Measurements from ENCODE around the gene RSU1. TPM values are rescaled to one million over a fixed set of nuclear protein-coding genes. Genes with fewer than 3 reads are reported as not detected.
"Not testable (repeated sequence)": the region's sequence is repeated elsewhere in the genome, so short reads cannot be mapped to it uniquely, and the experiment has no call there.

Gene RSU1
- total RNA-seq, 2 donors from 2014 or later: 49.1 to 53.1 TPM

DNA sequence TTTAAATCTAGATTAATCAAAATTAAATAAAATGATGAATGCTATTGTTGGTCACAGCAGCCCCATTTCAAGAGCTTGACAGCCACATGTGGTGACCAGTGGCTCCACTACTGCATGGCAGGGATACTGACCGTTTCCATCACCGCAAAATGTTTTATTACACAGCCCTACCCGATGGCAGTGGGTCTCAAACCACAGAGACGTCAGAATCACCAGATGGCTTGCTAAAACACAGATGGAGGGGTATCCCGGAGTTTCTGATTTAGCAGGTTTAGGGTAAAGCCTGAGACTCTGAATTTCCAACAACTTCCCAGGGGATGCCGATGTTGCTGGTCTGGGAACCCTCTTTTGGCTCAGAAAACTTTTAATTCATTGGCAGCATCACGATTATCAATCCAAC is 47.9 kb downstream of the RSU1 start:
- Mint-ChIP-seq H3K4me3 (no peak overlapping the region), H3K36me3 (ENCODE audit: insufficient read depth in 2 of 2) (no peaks in the 10 kb centered on the region), H3K27ac (no peak overlapping the region), H3K4me1 (ENCODE audit: low read depth) (peaks cover 32% of the 10 kb centered on the region), H3K27me3 (ENCODE audit: low read depth) (no peaks in the 10 kb centered on the region), H3K9me3 (no peaks in the 10 kb centered on the region)
- ATAC-seq (replicated peaks in 1 of 2): no peak
- DNase-seq: no peak

DNA sequence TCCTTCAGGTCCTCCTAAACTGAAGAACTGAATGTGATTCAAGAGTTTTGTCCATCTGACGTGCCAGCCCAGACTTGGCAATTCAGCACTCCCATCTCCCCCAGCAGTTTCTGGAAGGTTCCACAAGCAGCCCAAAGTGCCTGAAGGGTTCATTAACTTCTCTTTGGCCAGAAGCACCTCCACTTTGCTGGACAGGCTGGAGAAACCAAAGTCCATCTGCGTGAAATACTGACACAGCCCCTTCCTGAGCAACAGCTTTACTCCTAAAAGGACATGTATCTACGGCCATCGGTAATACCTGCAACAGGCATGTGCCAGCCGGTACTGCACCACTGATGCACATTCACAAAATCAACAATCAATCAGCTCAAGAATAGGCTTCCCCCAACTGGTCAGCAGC is 48.5 kb downstream of the RSU1 start:
- Mint-ChIP-seq H3K4me1 (ENCODE audit: low read depth) (peaks cover 32% of the 10 kb centered on the region), H3K9me3 (no peaks in the 10 kb centered on the region), H3K36me3 (ENCODE audit: insufficient read depth in 2 of 2) (no peaks in the 10 kb centered on the region), H3K27ac (no peak overlapping the region), H3K27me3 (ENCODE audit: low read depth) (no peaks in the 10 kb centered on the region), H3K4me3 (no peak overlapping the region)
- no peak for ATAC-seq (replicated peaks in 1 of 2)
- DNase-seq: no peak

- ATAC-seq (replicated peaks in 1 of 2) (no peak), DNase-seq (no peak)
- Mint-ChIP-seq H3K9me3 (no peaks in the 10 kb centered on the region), H3K4me3 (no peak overlapping the region), H3K36me3 (ENCODE audit: insufficient read depth in 2 of 2) (peaks cover 0 to 2% of the 10 kb centered on the region in 2 donors), H3K27ac (no peak overlapping the region), H3K27me3 (ENCODE audit: low read depth) (no peaks in the 10 kb centered on the region), H3K4me1 (ENCODE audit: low read depth) (peaks cover 23% of the 10 kb centered on the region)
Observed at GRCh38 chr10:16765509-16766375, 51.5 kb downstream of the RSU1 start.

GRCh38 chr10:16761300-16761699 is 55.9 kb downstream of the RSU1 start:
- Mint-ChIP-seq H3K36me3 (ENCODE audit: insufficient read depth in 2 of 2) (peaks cover 0 to 4% of the 10 kb centered on the region in 2 donors), H3K27ac (no peak overlapping the region), H3K4me3 (no peak overlapping the region), H3K4me1 (ENCODE audit: low read depth) (peaks cover 10% of the 10 kb centered on the region), H3K9me3 (no peaks in the 10 kb centered on the region), H3K27me3 (ENCODE audit: low read depth) (no peaks in the 10 kb centered on the region)
- ATAC-seq (replicated peaks in 1 of 2): no peak
- no peak for DNase-seq

GRCh38 chr10:16756561-16757221 is 60.5 kb downstream of the RSU1 start:
- Mint-ChIP-seq H3K4me3 (no peak overlapping the region), H3K36me3 (ENCODE audit: insufficient read depth in 2 of 2) (peaks cover 0 to 2% of the 10 kb centered on the region in 2 donors), H3K9me3 (no peaks in the 10 kb centered on the region), H3K27ac (no peak overlapping the region), H3K27me3 (ENCODE audit: low read depth) (no peaks in the 10 kb centered on the region), H3K4me1 (ENCODE audit: low read depth) (no peaks in the 10 kb centered on the region)
- ATAC-seq (replicated peaks in 1 of 2) (no peak), DNase-seq (no peak)

- Mint-ChIP-seq H3K27me3 (ENCODE audit: low read depth) (no peaks in the 10 kb centered on the region), H3K36me3 (ENCODE audit: insufficient read depth in 2 of 2) (peaks cover 0 to 2% of the 10 kb centered on the region in 2 donors), H3K4me1 (ENCODE audit: low read depth) (no peaks in the 10 kb centered on the region), H3K4me3 (no peak overlapping the region), H3K9me3 (no peaks in the 10 kb centered on the region), H3K27ac (no peak overlapping the region)
- DNase-seq (no peak), ATAC-seq (replicated peaks in 1 of 2) (no peak)
Observed at GRCh38 chr10:16754765-16755164, 62.5 kb downstream of the RSU1 start.

GRCh38 chr10:16752849-16753248 is 64.4 kb downstream of the RSU1 start:
- ATAC-seq (replicated peaks in 1 of 2); H3K9me3 Mint-ChIP-seq; DNase-seq; H3K4me3 Mint-ChIP-seq; H3K27me3 Mint-ChIP-seq (ENCODE audit: low read depth); H3K27ac Mint-ChIP-seq; H3K36me3 Mint-ChIP-seq (ENCODE audit: insufficient read depth in 2 of 2); H3K4me1 Mint-ChIP-seq (ENCODE audit: low read depth): not testable (repeated sequence)

DNA sequence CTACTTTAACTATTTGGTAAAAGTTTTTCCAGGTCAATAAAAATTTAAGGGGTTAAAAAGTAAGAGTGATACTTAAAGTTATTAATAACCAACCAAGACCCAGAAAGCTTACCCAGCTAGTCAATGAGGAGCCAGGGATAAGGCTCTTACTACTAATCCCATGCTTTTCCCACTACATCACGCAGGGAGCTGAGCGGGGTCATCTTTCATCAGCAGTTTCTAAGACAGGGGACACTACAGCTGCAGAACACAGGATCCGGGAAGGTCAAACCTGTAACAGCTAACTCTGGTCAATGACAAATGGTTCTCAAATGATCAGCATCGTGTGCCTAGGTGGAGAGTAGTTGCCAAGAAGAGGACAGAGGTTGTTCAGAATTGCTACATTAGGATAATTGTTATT is 65.1 kb downstream of the RSU1 start:
- Mint-ChIP-seq H3K4me3 (no peak overlapping the region), H3K9me3 (no peaks in the 10 kb centered on the region), H3K27ac (no peak overlapping the region), H3K4me1 (ENCODE audit: low read depth) (no peaks in the 10 kb centered on the region), H3K36me3 (ENCODE audit: insufficient read depth in 2 of 2) (peaks cover 0 to 2% of the 10 kb centered on the region in 2 donors), H3K27me3 (ENCODE audit: low read depth) (no peaks in the 10 kb centered on the region)
- DNase-seq (no peak), ATAC-seq (replicated peaks in 1 of 2) (no peak)

- no peak overlapping the region for H3K27ac Mint-ChIP-seq
- no peaks in the 10 kb centered on the region for H3K27me3 Mint-ChIP-seq (ENCODE audit: low read depth)
- H3K4me1 Mint-ChIP-seq (ENCODE audit: low read depth): no peaks in the 10 kb centered on the region
- no peak overlapping the region for H3K4me3 Mint-ChIP-seq
- H3K36me3 Mint-ChIP-seq (ENCODE audit: insufficient read depth in 2 of 2): no peaks in the 10 kb centered on the region
- ATAC-seq (replicated peaks in 1 of 2) (no peak), DNase-seq (no peak)
- H3K9me3 Mint-ChIP-seq: no peaks in the 10 kb centered on the region
Observed at GRCh38 chr10:16751244-16751643, 66.0 kb downstream of the RSU1 start.

GRCh38 chr10:16750461-16750860 is 66.8 kb downstream of the RSU1 start:
- Mint-ChIP-seq H3K27ac (no peak overlapping the region), H3K36me3 (ENCODE audit: insufficient read depth in 2 of 2) (no peaks in the 10 kb centered on the region)
- no peak for ATAC-seq (replicated peaks in 1 of 2)

DNA sequence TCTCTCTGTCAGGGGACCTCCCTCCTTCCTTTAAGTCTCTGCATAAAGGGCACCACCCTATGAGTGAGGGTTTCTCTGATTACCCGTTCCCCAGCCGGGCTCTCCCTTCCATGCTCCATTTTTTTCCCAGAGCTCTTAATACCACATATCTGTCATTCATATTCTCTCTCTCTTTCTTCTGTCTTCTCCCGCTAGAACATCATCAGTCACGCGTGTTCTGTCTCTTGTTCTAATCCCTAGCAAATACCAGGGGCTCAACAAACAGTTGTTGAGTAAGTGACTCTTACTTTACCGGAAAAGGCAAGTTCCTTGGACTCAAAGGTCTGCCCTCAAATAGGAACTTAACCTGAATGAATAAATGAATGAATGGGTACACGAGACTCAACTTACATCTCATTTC is 68.5 kb downstream of the RSU1 start:
- Mint-ChIP-seq H3K27ac (no peak overlapping the region), H3K9me3 (no peaks in the 10 kb centered on the region), H3K4me1 (ENCODE audit: low read depth) (no peaks in the 10 kb centered on the region), H3K27me3 (ENCODE audit: low read depth) (no peaks in the 10 kb centered on the region), H3K4me3 (no peak overlapping the region), H3K36me3 (ENCODE audit: insufficient read depth in 2 of 2) (no peaks in the 10 kb centered on the region)
- DNase-seq (no peak), ATAC-seq (replicated peaks in 1 of 2) (no peak)

More at GRCh38 chr10:16750461-16750860, 66.8 kb downstream of the RSU1 start:
- no peak for DNase-seq
- no peaks in the 10 kb centered on the region for H3K27me3 Mint-ChIP-seq (ENCODE audit: low read depth)
- no peak overlapping the region for H3K4me3 Mint-ChIP-seq
- H3K9me3 Mint-ChIP-seq: no peaks in the 10 kb centered on the region
- H3K4me1 Mint-ChIP-seq (ENCODE audit: low read depth): no peaks in the 10 kb centered on the region

DNA sequence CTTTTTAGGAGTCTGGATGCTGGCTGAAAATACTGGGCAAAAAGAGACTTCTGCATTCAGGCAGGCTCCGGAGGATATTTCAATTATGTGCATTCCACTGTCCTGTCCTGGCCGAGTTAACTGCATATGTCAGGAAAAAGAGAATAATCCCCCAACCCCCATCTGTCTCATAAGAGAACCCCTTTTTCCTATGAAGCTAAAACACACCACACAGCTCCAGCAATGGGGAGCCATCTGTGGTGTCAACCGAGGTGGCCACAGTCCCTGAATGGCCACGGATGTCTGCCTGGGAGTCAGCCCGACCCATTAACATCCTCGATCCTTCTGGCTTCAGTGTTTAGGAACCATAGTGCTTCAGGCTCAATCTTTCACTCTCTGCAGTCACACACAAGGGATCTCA is 70.4 kb downstream of the RSU1 start:
- H3K4me3 Mint-ChIP-seq: no peak overlapping the region
- H3K4me1 Mint-ChIP-seq (ENCODE audit: low read depth): no peaks in the 10 kb centered on the region
- DNase-seq (no peak), ATAC-seq (replicated peaks in 1 of 2) (no peak)
- no peaks in the 10 kb centered on the region for H3K27me3 Mint-ChIP-seq (ENCODE audit: low read depth)
- H3K9me3 Mint-ChIP-seq: no peaks in the 10 kb centered on the region
- H3K36me3 Mint-ChIP-seq (ENCODE audit: insufficient read depth in 2 of 2): no peaks in the 10 kb centered on the region
- H3K27ac Mint-ChIP-seq: no peak overlapping the region

DNA sequence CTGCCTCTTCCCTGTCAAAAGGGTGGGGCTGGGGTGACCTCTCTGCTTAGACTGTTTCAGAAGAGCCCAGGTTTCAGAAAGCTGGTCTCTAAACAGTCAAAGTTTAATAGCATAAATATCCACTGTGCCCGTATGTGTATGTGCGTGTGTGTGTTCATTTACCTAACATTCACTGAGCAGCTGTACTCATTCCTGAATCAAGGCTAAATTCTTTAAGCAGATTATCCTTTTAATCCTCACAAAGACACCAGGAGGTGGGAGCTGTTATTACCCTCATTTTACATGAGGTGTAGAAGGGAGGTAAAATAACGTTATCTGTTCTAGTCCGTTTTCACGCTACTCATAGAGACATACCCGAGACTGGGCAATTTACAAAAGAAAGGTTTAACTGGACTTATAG is 72.2 kb downstream of the RSU1 start:
- no peak overlapping the region for H3K27ac Mint-ChIP-seq
- peaks cover 5% of the 10 kb centered on the region for H3K4me1 Mint-ChIP-seq (ENCODE audit: low read depth)
- ATAC-seq (replicated peaks in 1 of 2) (no peak), DNase-seq (no peak)
- no peak overlapping the region for H3K4me3 Mint-ChIP-seq
- peaks cover 0 to 3% of the 10 kb centered on the region in 2 donors for H3K9me3 Mint-ChIP-seq
- no peaks in the 10 kb centered on the region for H3K27me3 Mint-ChIP-seq (ENCODE audit: low read depth)
- peaks cover 2 to 8% of the 10 kb centered on the region in 2 donors for H3K36me3 Mint-ChIP-seq (ENCODE audit: insufficient read depth in 2 of 2)

Measured in activated T-cell treated with anti-CD3 and anti-CD28 coated beads, Interleukin-2, amount 50 U/mL, for 72 hours (primary cell).